ENCODE measurements around the gene BICDL1.

BICDL1 gene

GRCh38 chr12:120062976-120063579 is 74.0 kb downstream of the BICDL1 start:
- peaks cover 14% of the 10 kb centered on the region for H3K27me3 ChIP-seq (ENCODE audit: insufficient read depth, poor library complexity, severe bottlenecking)
- TF ChIP-seq REST (IDR thresholded peaks at IDR 0.05; ENCODE audit: insufficient replicate concordance, low read depth) (no peak), POLR2AphosphoS5 (IDR thresholded peaks at IDR 0.05; ENCODE audit: low read depth) (no peak), SPI1 (IDR thresholded peaks at IDR 0.05; ENCODE audit: borderline replicate concordance, low read depth) (no peak), CTCF (IDR thresholded peaks at IDR 0.05; ENCODE audit: insufficient read depth, low read length) (no peak), GABPA (IDR thresholded peaks at IDR 0.05; ENCODE audit: low read depth) (no peak)
- DNase-seq (ENCODE audit: low read depth in 1 of 2, low spot score in 1 of 2), result no peak
- no peak overlapping the region for H3K27ac ChIP-seq (replicated peaks)
- no peak overlapping the region for H3K4me3 ChIP-seq (replicated peaks; ENCODE audit: insufficient read depth, low read length)

- no peak overlapping the region for H3K4me3 ChIP-seq (replicated peaks; ENCODE audit: insufficient read depth, low read length)
Measured at GRCh38 chr12:120064054-120064940, 75.3 kb downstream of the BICDL1 start.

GRCh38 chr12:120065472-120065871 is 76.4 kb downstream of the BICDL1 start:
- Histone ChIP-seq H3K27ac (replicated peaks) (no peak overlapping the region), H3K27me3 (ENCODE audit: insufficient read depth, poor library complexity, severe bottlenecking) (peaks cover 14% of the 10 kb centered on the region), H3K4me3 (replicated peaks; ENCODE audit: insufficient read depth, low read length) (no peak overlapping the region)
- DNase-seq (ENCODE audit: low read depth in 1 of 2, low spot score in 1 of 2), result no peak
- no peak for TF ChIP-seq CTCF (IDR thresholded peaks at IDR 0.05; ENCODE audit: insufficient read depth, low read length)
- TF ChIP-seq REST (IDR thresholded peaks at IDR 0.05; ENCODE audit: insufficient replicate concordance, low read depth), result no peak
- TF ChIP-seq SPI1 (IDR thresholded peaks at IDR 0.05; ENCODE audit: borderline replicate concordance, low read depth), result no peak
- no peak for TF ChIP-seq POLR2AphosphoS5 (IDR thresholded peaks at IDR 0.05; ENCODE audit: low read depth)
- TF ChIP-seq GABPA (IDR thresholded peaks at IDR 0.05; ENCODE audit: low read depth), result no peak

More at GRCh38 chr12:120064054-120064940, 75.3 kb downstream of the BICDL1 start:
- Histone ChIP-seq H3K27me3 (ENCODE audit: insufficient read depth, poor library complexity, severe bottlenecking) (peaks cover 14% of the 10 kb centered on the region), H3K27ac (replicated peaks) (no peak overlapping the region)
- TF ChIP-seq SPI1 (IDR thresholded peaks at IDR 0.05; ENCODE audit: borderline replicate concordance, low read depth), result no peak
- no peak for TF ChIP-seq REST (IDR thresholded peaks at IDR 0.05; ENCODE audit: insufficient replicate concordance, low read depth)
- TF ChIP-seq POLR2AphosphoS5 (IDR thresholded peaks at IDR 0.05; ENCODE audit: low read depth), result no peak
- DNase-seq (ENCODE audit: low read depth in 1 of 2, low spot score in 1 of 2), result no peak
